Right lobe of liver (tissue), 4 donors: ENCODE data around the gene ELMO1.

Experiments used
- CTCF ChIP-seq, 4 donors: fragments of 200-600 bp in 3 of 4; fragments of 450-650 bp in 1 of 4; IDR thresholded peaks; one replicate each; pipeline versions ENCODE4 v1.5.1 to v1.8.0; 2016 to 2022; ENCODE audit warnings: antibody characterized with exemption in 4 of 4, mild to moderate bottlenecking in 2 of 4
- POLR2A ChIP-seq: fragments of 450-650 bp; IDR thresholded peaks from one replicate; pipeline ENCODE4 v1.6.1; 2017; ENCODE audit warnings: antibody characterized with exemption, mild to moderate bottlenecking
- donor health status: DM: no; HTN: no; CAD: no.
- donor health status: DM: no; HTN: no; CAD: no.
- donor health status: DM: no; HTN: yes; CAD: no.

GRCh38 chr7:37201003-37201875, 247.4 kb downstream of the ELMO1 start:
- TF ChIP-seq CTCF (IDR thresholded peaks at IDR 0.05) (peak; percentile 87 to 91 (median 88)), POLR2A (no peak)
